ENCODE measurements around the gene FBL.
A peak's percentile ranks its signal among the peaks of the same experiment; 100 is the strongest.

The FBL gene

GRCh38 chr19:39839678-39840327 is 6.4 kb downstream of the FBL start:
- Histone ChIP-seq H3K4me1 (ENCODE audit: control insufficient read depth in 1 of 2, insufficient read depth in 2 of 2, low read length in 2 of 2) (peaks cover under 1 to 15% of the 10 kb centered on the region in 2 donors), H3K36me3 (ENCODE audit: control insufficient read depth in 1 of 2, insufficient read depth in 2 of 2, low read length in 2 of 2) (peaks cover 17 to 45% of the 10 kb centered on the region in 2 donors), H3K9me3 (ENCODE audit: control insufficient read depth in 1 of 2, low read length in 2 of 2) (no peaks in the 10 kb centered on the region), H3K4me3 (ENCODE audit: low read depth in 1 of 2, low read length in 2 of 2) (no peak overlapping the region), H3K27me3 (ENCODE audit: low read depth, low read length) (no peaks in the 10 kb centered on the region), H3K27ac (ENCODE audit: low read length) (no peak overlapping the region)

DNA sequence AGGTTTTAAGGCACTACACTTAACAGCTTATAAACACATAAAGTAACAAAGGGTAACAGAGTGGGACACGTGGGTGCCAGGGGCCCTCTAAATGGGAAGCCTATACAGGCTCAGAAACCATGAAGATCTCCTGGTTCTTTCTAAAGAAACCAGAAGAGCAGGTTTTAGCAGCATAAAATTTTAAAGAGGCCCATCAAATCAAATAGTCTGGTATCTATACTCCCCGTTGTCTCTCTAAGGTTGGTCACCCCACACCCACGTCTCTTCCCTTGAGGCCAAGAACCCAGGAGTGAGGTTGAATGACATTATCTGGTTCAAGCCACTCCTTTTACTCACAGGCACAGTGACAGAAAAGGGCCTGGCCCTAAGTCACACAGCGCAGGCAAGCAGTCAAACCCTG is 7.6 kb downstream of the FBL start:
- Histone ChIP-seq H3K4me3 (ENCODE audit: low read depth in 1 of 2, low read length in 2 of 2) (no peak overlapping the region), H3K27ac (ENCODE audit: low read length) (no peak overlapping the region), H3K36me3 (ENCODE audit: control insufficient read depth in 1 of 2, insufficient read depth in 2 of 2, low read length in 2 of 2) (peaks cover 17 to 48% of the 10 kb centered on the region in 2 donors), H3K9me3 (ENCODE audit: control insufficient read depth in 1 of 2, low read length in 2 of 2) (no peaks in the 10 kb centered on the region), H3K27me3 (ENCODE audit: low read depth, low read length) (no peaks in the 10 kb centered on the region), H3K4me1 (ENCODE audit: control insufficient read depth in 1 of 2, insufficient read depth in 2 of 2, low read length in 2 of 2) (peaks cover 0 to 11% of the 10 kb centered on the region in 2 donors)

GRCh38 chr19:39837978-39838377 is 8.2 kb downstream of the FBL start:
- Histone ChIP-seq H3K27me3 (ENCODE audit: low read depth, low read length) (no peaks in the 10 kb centered on the region), H3K4me3 (ENCODE audit: low read depth in 1 of 2, low read length in 2 of 2) (no peak overlapping the region), H3K27ac (ENCODE audit: low read length) (no peak overlapping the region), H3K36me3 (ENCODE audit: control insufficient read depth in 1 of 2, insufficient read depth in 2 of 2, low read length in 2 of 2) (peaks cover 17 to 48% of the 10 kb centered on the region in 2 donors), H3K9me3 (ENCODE audit: control insufficient read depth in 1 of 2, low read length in 2 of 2) (no peaks in the 10 kb centered on the region), H3K4me1 (ENCODE audit: control insufficient read depth in 1 of 2, insufficient read depth in 2 of 2, low read length in 2 of 2) (peaks cover 0 to 15% of the 10 kb centered on the region in 2 donors)

GRCh38 chr19:39834287-39834841 is 11.8 kb downstream of the FBL start:
- Histone ChIP-seq H3K4me1 (ENCODE audit: control insufficient read depth in 1 of 2, insufficient read depth in 2 of 2, low read length in 2 of 2) (peaks cover 9 to 23% of the 10 kb centered on the region in 2 donors), H3K36me3 (ENCODE audit: control insufficient read depth in 1 of 2, insufficient read depth in 2 of 2, low read length in 2 of 2) (peaks cover 36 to 58% of the 10 kb centered on the region in 2 donors), H3K4me3 (ENCODE audit: low read depth in 1 of 2, low read length in 2 of 2) (peak overlapping the region; percentile 65 to 100), H3K9me3 (ENCODE audit: control insufficient read depth in 1 of 2, low read length in 2 of 2) (no peaks in the 10 kb centered on the region), H3K27me3 (ENCODE audit: low read depth, low read length) (no peaks in the 10 kb centered on the region), H3K27ac (ENCODE audit: low read length) (peak overlapping the region; percentile 49)

- H3K27me3 ChIP-seq (ENCODE audit: low read depth, low read length), result no peaks in the 10 kb centered on the region
- peak within 1 kb of the TSS; percentile 65 to 100 for H3K4me3 ChIP-seq (ENCODE audit: low read depth in 1 of 2, low read length in 2 of 2)
- H3K36me3 ChIP-seq (ENCODE audit: control insufficient read depth in 1 of 2, insufficient read depth in 2 of 2, low read length in 2 of 2), result peaks cover 36 to 58% of the 10 kb centered on the region in 2 donors
- H3K9me3 ChIP-seq (ENCODE audit: control insufficient read depth in 1 of 2, low read length in 2 of 2), result no peaks in the 10 kb centered on the region
- peaks cover 9 to 23% of the 10 kb centered on the region in 2 donors for H3K4me1 ChIP-seq (ENCODE audit: control insufficient read depth in 1 of 2, insufficient read depth in 2 of 2, low read length in 2 of 2)
- H3K27ac ChIP-seq (ENCODE audit: low read length), result peak within 1 kb of the TSS; percentile 56
Measured at GRCh38 chr19:39833464-39834286, 12.5 kb downstream of the FBL start, which contains the start of gene DYRK1B. Gene DYRK1B (minus strand): TSS chr19:39834162. CDS start chr19:39831867, 2,295 bp downstream.

DNA sequence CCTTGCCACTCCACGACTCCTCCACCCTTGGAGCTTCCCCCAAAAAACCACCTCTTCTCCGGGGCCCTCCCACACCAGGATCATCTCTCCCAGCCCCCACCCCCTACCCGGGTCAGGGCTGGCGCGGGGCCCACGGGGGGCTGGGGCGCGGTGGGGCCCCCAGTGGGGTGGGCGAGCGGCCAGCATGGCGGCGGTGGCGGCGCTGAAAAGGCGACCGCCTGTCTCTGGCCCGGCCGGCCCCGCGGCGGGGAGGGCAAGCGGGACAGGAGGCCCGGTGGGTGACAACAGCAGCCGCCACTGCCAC is 13.1 kb downstream of the FBL start:
- Histone ChIP-seq H3K4me1 (ENCODE audit: control insufficient read depth in 1 of 2, insufficient read depth in 2 of 2, low read length in 2 of 2) (peaks cover 9 to 23% of the 10 kb centered on the region in 2 donors), H3K36me3 (ENCODE audit: control insufficient read depth in 1 of 2, insufficient read depth in 2 of 2, low read length in 2 of 2) (peaks cover 39 to 58% of the 10 kb centered on the region in 2 donors), H3K9me3 (ENCODE audit: control insufficient read depth in 1 of 2, low read length in 2 of 2) (no peaks in the 10 kb centered on the region), H3K4me3 (ENCODE audit: low read depth in 1 of 2, low read length in 2 of 2) (peak overlapping the region; percentile 65 to 100), H3K27ac (ENCODE audit: low read length) (peak overlapping the region; percentile 56), H3K27me3 (ENCODE audit: low read depth, low read length) (no peaks in the 10 kb centered on the region)

DNA sequence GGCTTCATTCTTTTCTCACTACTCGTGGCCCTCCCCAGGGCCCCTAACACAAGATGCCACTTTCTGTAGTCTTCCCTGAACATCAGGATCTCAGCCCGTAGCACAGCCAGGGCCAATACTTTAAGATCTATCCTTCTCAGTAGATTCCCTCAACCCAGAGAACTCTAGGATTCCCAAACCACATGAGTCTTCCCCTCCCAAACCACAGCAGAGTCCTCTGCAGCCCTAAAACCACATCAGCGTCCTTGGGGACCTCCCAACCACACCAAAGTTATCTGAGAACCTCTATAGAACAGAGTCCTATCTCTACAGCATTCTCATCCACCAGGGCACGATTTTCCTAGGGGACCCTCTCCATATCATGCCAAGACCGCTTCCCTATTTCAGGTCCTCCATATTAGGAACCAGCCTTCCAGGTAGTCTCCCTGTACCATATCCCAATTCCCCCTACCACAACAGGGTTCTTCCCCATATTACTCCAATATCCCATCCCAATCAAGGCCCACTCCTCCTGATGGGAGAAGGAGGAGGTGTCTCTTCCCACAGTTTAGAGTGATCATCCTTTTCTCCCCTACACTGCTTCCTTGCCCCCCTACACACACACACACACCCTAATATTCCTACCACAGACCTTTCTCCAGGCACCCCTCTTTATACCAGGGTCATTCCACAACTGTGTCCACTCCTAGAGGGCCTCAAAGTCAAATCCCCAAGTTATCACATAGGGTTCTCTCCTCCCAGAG is 13.7 kb downstream of the FBL start:
- Histone ChIP-seq H3K4me1 (ENCODE audit: control insufficient read depth in 1 of 2, insufficient read depth in 2 of 2, low read length in 2 of 2) (peaks cover 9 to 23% of the 10 kb centered on the region in 2 donors), H3K27me3 (ENCODE audit: low read depth, low read length) (no peaks in the 10 kb centered on the region), H3K4me3 (ENCODE audit: low read depth in 1 of 2, low read length in 2 of 2) (peak overlapping the region; percentile 65 to 100), H3K9me3 (ENCODE audit: control insufficient read depth in 1 of 2, low read length in 2 of 2) (no peaks in the 10 kb centered on the region), H3K36me3 (ENCODE audit: control insufficient read depth in 1 of 2, insufficient read depth in 2 of 2, low read length in 2 of 2) (peaks cover 39 to 58% of the 10 kb centered on the region in 2 donors), H3K27ac (ENCODE audit: low read length) (peak overlapping the region; percentile 56)

GRCh38 chr19:39831679-39832078 is 14.5 kb downstream of the FBL start:
- Histone ChIP-seq H3K36me3 (ENCODE audit: control insufficient read depth in 1 of 2, insufficient read depth in 2 of 2, low read length in 2 of 2) (peaks cover 33 to 59% of the 10 kb centered on the region in 2 donors), H3K9me3 (ENCODE audit: control insufficient read depth in 1 of 2, low read length in 2 of 2) (no peaks in the 10 kb centered on the region), H3K4me3 (ENCODE audit: low read depth in 1 of 2, low read length in 2 of 2) (no peak overlapping the region), H3K27me3 (ENCODE audit: low read depth, low read length) (no peaks in the 10 kb centered on the region), H3K27ac (ENCODE audit: low read length) (no peak overlapping the region), H3K4me1 (ENCODE audit: control insufficient read depth in 1 of 2, insufficient read depth in 2 of 2, low read length in 2 of 2) (peaks cover 9 to 23% of the 10 kb centered on the region in 2 donors)

- peaks cover 9 to 23% of the 10 kb centered on the region in 2 donors for H3K4me1 ChIP-seq (ENCODE audit: control insufficient read depth in 1 of 2, insufficient read depth in 2 of 2, low read length in 2 of 2)
- H3K27me3 ChIP-seq (ENCODE audit: low read depth, low read length), result no peaks in the 10 kb centered on the region
- peaks cover 31 to 59% of the 10 kb centered on the region in 2 donors for H3K36me3 ChIP-seq (ENCODE audit: control insufficient read depth in 1 of 2, insufficient read depth in 2 of 2, low read length in 2 of 2)
- H3K4me3 ChIP-seq (ENCODE audit: low read depth in 1 of 2, low read length in 2 of 2), result no peak overlapping the region
- H3K27ac ChIP-seq (ENCODE audit: low read length), result no peak overlapping the region
- no peaks in the 10 kb centered on the region for H3K9me3 ChIP-seq (ENCODE audit: control insufficient read depth in 1 of 2, low read length in 2 of 2)
Measured at GRCh38 chr19:39830847-39831246, 15.3 kb downstream of the FBL start.

GRCh38 chr19:39830406-39830805 is 15.8 kb downstream of the FBL start:
- H3K27ac ChIP-seq (ENCODE audit: low read length), result no peak overlapping the region
- no peak overlapping the region for H3K4me3 ChIP-seq (ENCODE audit: low read depth in 1 of 2, low read length in 2 of 2)
- peaks cover 31 to 57% of the 10 kb centered on the region in 2 donors for H3K36me3 ChIP-seq (ENCODE audit: control insufficient read depth in 1 of 2, insufficient read depth in 2 of 2, low read length in 2 of 2)

More at GRCh38 chr19:39830406-39830805, 15.8 kb downstream of the FBL start:
- H3K9me3 ChIP-seq (ENCODE audit: control insufficient read depth in 1 of 2, low read length in 2 of 2), result no peaks in the 10 kb centered on the region
- no peaks in the 10 kb centered on the region for H3K27me3 ChIP-seq (ENCODE audit: low read depth, low read length)
- H3K4me1 ChIP-seq (ENCODE audit: control insufficient read depth in 1 of 2, insufficient read depth in 2 of 2, low read length in 2 of 2), result peaks cover 9 to 23% of the 10 kb centered on the region in 2 donors

Measured in muscle layer of duodenum (tissue), 2 donors.